ENCODE data around the gene RNF32. TPM values are rescaled to one million over a fixed set of nuclear protein-coding genes. Genes with fewer than 3 reads are reported as not detected.

RNF32 gene
- polyA plus RNA-seq, 1 donor (not counting 4 experiments of a cell fraction or from before 2014, with no cell fraction given), result 0.34 TPM

GRCh38 chr7:156668130-156668741 lies 27.7 kb downstream of the RNF32 start:
- no peaks in the 10 kb centered on the region for H3K4me1 ChIP-seq (ENCODE audit: control insufficient read depth, extremely low read depth, insufficient read depth, low read length)
- DNase-seq (ENCODE audit: low read depth, low spot score) (no peak), FAIRE-seq (no peak)
- H3K9me1 ChIP-seq (ENCODE audit: control insufficient read depth, extremely low read depth, insufficient read depth, low read length), result no peaks in the 10 kb centered on the region
- no peak overlapping the region for H2AFZ ChIP-seq (ENCODE audit: control insufficient read depth, low read length)
- H3K9ac ChIP-seq (ENCODE audit: control insufficient read depth, extremely low read depth, insufficient read depth, low read length), result no peak overlapping the region
- H3K79me2 ChIP-seq (ENCODE audit: control insufficient read depth, insufficient read depth, low read length), result no peaks in the 10 kb centered on the region
- no peak overlapping the region for H3K27ac ChIP-seq (ENCODE audit: control insufficient read depth, insufficient read depth, low read length)
- no peak overlapping the region for H3K4me3 ChIP-seq (ENCODE audit: control insufficient read depth in 2 of 3, extremely low read depth in 1 of 3, insufficient read depth in 2 of 3, low read depth in 1 of 3, low read length in 3 of 3)
- no peaks in the 10 kb centered on the region for H3K36me3 ChIP-seq (ENCODE audit: control insufficient read depth in 2 of 2, extremely low read depth in 1 of 2, insufficient read depth in 2 of 2, low read length in 2 of 2)
- no peaks in the 10 kb centered on the region for H3K9me3 ChIP-seq (ENCODE audit: control insufficient read depth, low read depth, low read length)
- TF ChIP-seq CTCF (optimal IDR thresholded peaks at IDR 0.05 in 1 of 3, IDR thresholded peaks at IDR 0.05 in 1 of 3, conservative IDR thresholded peaks at IDR 0.05 in 1 of 3; ENCODE audit: extremely low read depth in 1 of 3, insufficient read depth in 2 of 3, low read length in 3 of 3) (no peak), EZH2 (IDR thresholded peaks at IDR 0.05; ENCODE audit: low read length) (no peak)
- no peaks in the 10 kb centered on the region for H3K27me3 ChIP-seq (ENCODE audit: control insufficient read depth, extremely low read depth, insufficient read depth, low read length)
- dilution Hi-C loops (cut with MboI; ENCODE audit: extremely low pct_ligation_motif_present, low sequenced_read_pairs), result no loop called here
- H4K20me1 ChIP-seq (ENCODE audit: control insufficient read depth, extremely low read depth, insufficient read depth, low read length), result no peaks in the 10 kb centered on the region
- no peak overlapping the region for H3K4me2 ChIP-seq (ENCODE audit: control insufficient read depth, extremely low read depth, insufficient read depth, low read depth, low read length)

GRCh38 chr7:156669035-156669828 lies 28.7 kb downstream of the RNF32 start:
- Histone ChIP-seq H3K36me3 (ENCODE audit: control insufficient read depth in 2 of 2, extremely low read depth in 1 of 2, insufficient read depth in 2 of 2, low read length in 2 of 2) (no peaks in the 10 kb centered on the region), H3K27ac (ENCODE audit: control insufficient read depth, insufficient read depth, low read length) (no peak overlapping the region), H3K9ac (ENCODE audit: control insufficient read depth, extremely low read depth, insufficient read depth, low read length) (no peak overlapping the region), H2AFZ (ENCODE audit: control insufficient read depth, low read length) (no peak overlapping the region), H3K4me3 (ENCODE audit: control insufficient read depth in 2 of 3, extremely low read depth in 1 of 3, insufficient read depth in 2 of 3, low read depth in 1 of 3, low read length in 3 of 3) (no peak overlapping the region), H3K9me3 (ENCODE audit: control insufficient read depth, low read depth, low read length) (no peaks in the 10 kb centered on the region), H3K4me1 (ENCODE audit: control insufficient read depth, extremely low read depth, insufficient read depth, low read length) (no peaks in the 10 kb centered on the region), H4K20me1 (ENCODE audit: control insufficient read depth, extremely low read depth, insufficient read depth, low read length) (no peaks in the 10 kb centered on the region), H3K79me2 (ENCODE audit: control insufficient read depth, insufficient read depth, low read length) (no peaks in the 10 kb centered on the region), H3K27me3 (ENCODE audit: control insufficient read depth, extremely low read depth, insufficient read depth, low read length) (no peaks in the 10 kb centered on the region), H3K9me1 (ENCODE audit: control insufficient read depth, extremely low read depth, insufficient read depth, low read length) (no peaks in the 10 kb centered on the region), H3K4me2 (ENCODE audit: control insufficient read depth, extremely low read depth, insufficient read depth, low read depth, low read length) (no peak overlapping the region)
- no peak for FAIRE-seq
- TF ChIP-seq EZH2 (IDR thresholded peaks at IDR 0.05; ENCODE audit: low read length), result no peak
- TF ChIP-seq CTCF (optimal IDR thresholded peaks at IDR 0.05 in 1 of 3, IDR thresholded peaks at IDR 0.05 in 1 of 3, conservative IDR thresholded peaks at IDR 0.05 in 1 of 3; ENCODE audit: extremely low read depth in 1 of 3, insufficient read depth in 2 of 3, low read length in 3 of 3), result no peak
- dilution Hi-C loops (cut with MboI; ENCODE audit: extremely low pct_ligation_motif_present, low sequenced_read_pairs), result no loop called here
- no peak for DNase-seq (ENCODE audit: low read depth, low spot score)
